Skeletal muscle satellite cell (primary cell): Measurements from ENCODE around the gene HHEX.

Experiments used
- H3K27me3 ChIP-seq: 2 replicates; pipeline ENCODE4 v1.7.0; 2013; ENCODE audit warnings: low read length; ENCODE audit not compliant: control insufficient read depth, insufficient read depth
- H3K36me3 ChIP-seq: 2 replicates; pipeline ENCODE4 v1.7.0; 2013; ENCODE audit warnings: mild to moderate bottlenecking, control low read depth, low read length; ENCODE audit not compliant: insufficient read depth
- H3K4me1 ChIP-seq: 2 replicates; pipeline ENCODE4 v1.7.0; 2013; ENCODE audit warnings: low read length; ENCODE audit not compliant: control insufficient read depth, insufficient read depth
- H3K4me2 ChIP-seq: 2 replicates; pipeline ENCODE4 v1.7.0; 2013; ENCODE audit warnings: mild to moderate bottlenecking, low read length
- H3K4me3 ChIP-seq: 2 replicates; pipeline ENCODE4 v1.7.0; 2013; ENCODE audit warnings: low read length
- H3K9ac ChIP-seq: 2 replicates; pipeline ENCODE4 v1.7.0; 2013; ENCODE audit warnings: mild to moderate bottlenecking, low read depth, low read length, moderate library complexity
- H3K9me3 ChIP-seq: replicated peaks from 2 replicates; pipeline ENCODE4 v1.7.0; 2013; ENCODE audit warnings: mild to moderate bottlenecking, control low read depth, low read length

Gene HHEX

GRCh38 chr10:92678206-92678605 lies 11.5 kb upstream of the HHEX start:
- Histone ChIP-seq H3K9me3 (no peaks in the 10 kb centered on the region), H3K4me3 (no peak overlapping the region), H3K4me1 (no peaks in the 10 kb centered on the region), H3K4me2 (no peak overlapping the region), H3K9ac (no peak overlapping the region), H3K27me3 (no peaks in the 10 kb centered on the region), H3K36me3 (no peaks in the 10 kb centered on the region)

DNA sequence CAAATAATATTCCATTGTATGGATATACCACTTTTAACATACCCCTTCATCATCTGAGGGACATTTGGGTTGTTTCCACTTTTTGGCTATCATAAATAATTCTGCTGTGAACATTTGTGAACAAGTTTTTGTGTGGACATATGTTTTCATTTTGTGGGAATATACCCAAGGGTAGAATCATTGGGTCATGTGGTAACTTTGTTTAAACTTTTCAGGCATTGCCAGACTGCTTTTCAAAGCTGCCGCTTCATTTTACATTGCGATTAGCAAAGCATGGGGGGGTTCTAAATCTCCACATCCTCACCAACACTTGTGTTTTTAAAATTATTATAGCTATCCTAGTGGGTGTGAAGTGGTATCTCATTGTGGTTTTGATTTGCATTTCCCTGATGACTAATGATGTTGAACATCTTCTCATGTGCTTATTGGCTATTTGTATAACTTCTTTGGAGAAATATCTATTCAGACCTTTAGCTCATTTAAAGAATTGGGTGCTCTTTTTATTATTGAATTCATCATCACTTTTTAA lies 8.4 kb upstream of the HHEX start:
- Histone ChIP-seq H3K27me3 (no peaks in the 10 kb centered on the region), H3K36me3 (no peaks in the 10 kb centered on the region), H3K4me3 (no peak overlapping the region), H3K9me3 (no peaks in the 10 kb centered on the region), H3K4me2 (no peak overlapping the region), H3K4me1 (no peaks in the 10 kb centered on the region), H3K9ac (no peak overlapping the region)

DNA sequence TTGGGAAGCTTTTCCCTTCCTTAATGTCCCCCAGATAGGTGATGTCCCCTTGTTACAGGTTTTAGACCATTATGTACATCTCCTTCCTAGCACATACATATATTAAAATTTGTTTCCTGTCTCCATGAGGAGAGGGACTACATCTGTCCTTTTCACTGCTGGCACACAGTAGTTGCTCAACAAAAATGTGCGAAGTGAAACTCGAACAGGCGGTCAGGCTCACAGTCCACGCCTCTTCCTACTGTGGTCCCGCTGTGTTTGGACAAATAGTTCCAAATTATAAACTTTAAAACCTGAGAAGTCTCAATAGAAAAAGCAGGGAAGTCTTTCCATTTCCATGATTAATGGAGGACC lies 1.2 kb upstream of the HHEX start:
- Histone ChIP-seq H3K4me2 (peak overlapping the region; percentile 76), H3K27me3 (peaks cover 10% of the 10 kb centered on the region), H3K4me3 (peak overlapping the region; percentile 75), H3K9ac (no peak overlapping the region), H3K4me1 (peaks cover 4% of the 10 kb centered on the region), H3K36me3 (no peaks in the 10 kb centered on the region), H3K9me3 (no peaks in the 10 kb centered on the region)

GRCh38 chr10:92688927-92689662 lies 660 bp upstream of the HHEX start:
- Histone ChIP-seq H3K4me1 (peaks cover 4% of the 10 kb centered on the region), H3K4me2 (peak overlapping the region; percentile 76), H3K9me3 (no peaks in the 10 kb centered on the region), H3K36me3 (no peaks in the 10 kb centered on the region), H3K4me3 (peak overlapping the region; percentile 75), H3K27me3 (peaks cover 11% of the 10 kb centered on the region), H3K9ac (peak overlapping the region; percentile 71)

GRCh38 chr10:92690211-92690914 lies 608 bp downstream of the HHEX start:
- Histone ChIP-seq H3K4me3 (peak overlapping the region; percentile 75), H3K4me1 (peaks cover 7% of the 10 kb centered on the region), H3K9ac (peak overlapping the region; percentile 53), H3K36me3 (no peaks in the 10 kb centered on the region), H3K27me3 (peaks cover 16% of the 10 kb centered on the region), H3K9me3 (no peaks in the 10 kb centered on the region), H3K4me2 (peak overlapping the region; percentile 76)

- Histone ChIP-seq H3K4me1 (peaks cover 12% of the 10 kb centered on the region), H3K27me3 (peaks cover 16% of the 10 kb centered on the region), H3K9ac (no peak overlapping the region), H3K36me3 (no peaks in the 10 kb centered on the region), H3K4me3 (peak overlapping the region; percentile 75), H3K4me2 (peak overlapping the region; percentile 76), H3K9me3 (no peaks in the 10 kb centered on the region)
Measured at GRCh38 chr10:92690915-92691590, 1.3 kb downstream of the HHEX start.

DNA sequence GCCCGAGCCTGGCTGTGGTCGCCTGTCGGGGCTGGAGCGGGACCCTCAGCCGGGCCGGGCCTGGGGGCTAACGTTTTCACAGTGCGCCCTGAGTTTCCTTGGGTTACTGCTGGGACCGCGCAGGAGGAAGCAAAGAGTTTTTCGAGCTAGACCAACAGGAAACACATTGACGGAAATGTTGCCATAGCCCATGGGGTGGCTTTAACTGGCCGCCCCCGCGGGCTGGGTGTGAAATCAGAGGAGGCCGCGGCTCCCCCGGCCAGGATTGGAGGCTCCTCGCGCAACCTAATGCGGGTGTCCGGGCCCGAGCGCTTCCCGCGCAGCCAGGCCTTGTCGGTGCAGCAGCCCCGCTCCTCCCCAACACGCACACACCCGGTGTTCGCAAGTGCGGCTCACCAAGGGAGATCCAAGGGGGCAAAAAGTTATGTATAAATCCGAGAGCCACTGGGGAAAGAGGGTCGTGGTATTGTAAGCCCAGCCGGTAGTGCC lies 1.9 kb downstream of the HHEX start:
- Histone ChIP-seq H3K27me3 (peaks cover 16% of the 10 kb centered on the region), H3K4me1 (peaks cover 16% of the 10 kb centered on the region), H3K4me3 (no peak overlapping the region), H3K9ac (no peak overlapping the region), H3K9me3 (no peaks in the 10 kb centered on the region), H3K36me3 (no peaks in the 10 kb centered on the region), H3K4me2 (no peak overlapping the region)

GRCh38 chr10:92692080-92692671 lies 2.4 kb downstream of the HHEX start:
- Histone ChIP-seq H3K9ac (no peak overlapping the region), H3K9me3 (no peaks in the 10 kb centered on the region), H3K27me3 (peaks cover 16% of the 10 kb centered on the region), H3K4me1 (peaks cover 16% of the 10 kb centered on the region), H3K36me3 (no peaks in the 10 kb centered on the region), H3K4me3 (no peak overlapping the region), H3K4me2 (no peak overlapping the region)

DNA sequence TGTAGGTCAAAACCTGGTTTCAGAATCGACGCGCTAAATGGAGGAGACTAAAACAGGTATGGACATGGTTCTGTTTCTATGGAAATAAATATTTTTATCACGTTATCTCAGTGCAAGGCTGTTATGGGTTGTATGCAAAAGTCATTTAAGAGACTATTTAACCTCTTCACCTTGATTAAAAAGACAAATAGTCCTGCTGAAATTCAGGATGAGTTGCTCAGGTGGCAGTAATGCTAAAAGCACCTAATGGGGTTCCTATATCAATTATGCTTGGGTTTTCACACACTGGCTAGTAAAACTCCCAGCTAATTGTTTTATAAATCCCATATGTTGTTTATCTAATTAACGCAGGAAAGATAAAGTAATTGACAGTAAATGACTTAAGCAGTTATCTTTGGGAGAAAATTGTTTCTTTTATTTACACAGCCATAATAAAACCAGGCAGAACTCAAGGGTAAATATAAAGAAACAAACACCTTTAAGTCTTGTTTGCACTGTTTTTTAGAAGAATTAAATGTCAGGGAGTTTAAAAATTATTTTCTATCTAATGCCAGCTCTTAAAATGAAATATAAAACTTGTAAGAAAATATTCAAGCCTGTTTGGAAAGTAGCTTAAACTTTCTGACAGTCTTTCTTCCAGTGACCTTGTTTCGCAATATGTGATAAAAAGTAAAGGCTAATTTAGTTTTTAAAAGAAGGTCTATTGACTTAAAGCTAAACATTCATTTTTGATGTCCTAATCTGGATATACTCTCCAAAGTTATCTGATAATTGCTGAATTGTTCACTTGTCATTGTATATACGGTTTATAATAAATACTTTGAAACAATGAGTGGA lies 3.2 kb downstream of the HHEX start:
- Histone ChIP-seq H3K4me3 (no peak overlapping the region), H3K36me3 (no peaks in the 10 kb centered on the region), H3K27me3 (peaks cover 16% of the 10 kb centered on the region), H3K4me2 (no peak overlapping the region), H3K9ac (no peak overlapping the region), H3K9me3 (no peaks in the 10 kb centered on the region), H3K4me1 (peaks cover 16% of the 10 kb centered on the region)

GRCh38 chr10:92693534-92693893 lies 3.8 kb downstream of the HHEX start:
- peaks cover 16% of the 10 kb centered on the region for H3K27me3 ChIP-seq
- H3K4me3 ChIP-seq: no peak overlapping the region
- no peak overlapping the region for H3K9ac ChIP-seq
- H3K36me3 ChIP-seq: no peaks in the 10 kb centered on the region
- H3K9me3 ChIP-seq: no peaks in the 10 kb centered on the region
- no peak overlapping the region for H3K4me2 ChIP-seq
- H3K4me1 ChIP-seq: peaks cover 16% of the 10 kb centered on the region
